A673 (cell line): ENCODE data around the gene CPOX. TPM values are rescaled to one million over a fixed set of nuclear protein-coding genes. Genes with fewer than 3 reads are reported as not detected.

ENCODE experiments used
- BruUV-seq: library from RNA; stranded (reverse); fragments of 400-500 nt; replicated peaks from 2 replicates; lab custom pipeline; 2021; lab: Mats Ljungman, UMichigan
- CTCF ChIA-PET: fragments of 300-600 bp; sonication (Branson Sonifier 250); formaldehyde crosslinking; loops from one replicate; lab custom pipeline; 2022; ENCODE audit warnings: antibody characterized with exemption; lab: Charles Lee
- POLR2A ChIA-PET: fragments of 300-600 bp; sonication (Branson Sonifier 250); formaldehyde crosslinking; loops from one replicate; lab custom pipeline; 2022; ENCODE audit warnings: antibody characterized with exemption; ENCODE audit not compliant: low non-redundant PET; lab: Charles Lee
- DNase-seq: peaks from one replicate; pipeline ENCODE4 v3.0.0-alpha.2; 2015; ENCODE audit warnings: low spot score
- H3K27ac ChIP-seq: fragments of 200-600 bp; sonication (generic); 2 replicates; pipeline ENCODE4 v1.5.1; 2016; ENCODE audit warnings: mixed run types, low read depth, mild to moderate bottlenecking, mixed read lengths, antibody characterized with exemption, low read length; ENCODE audit not compliant: poor library complexity, severe bottlenecking
- H3K27me3 ChIP-seq: fragments of 200-600 bp; sonication (generic); replicated peaks from 2 replicates; pipeline ENCODE4 v1.6.1; 2017; ENCODE audit warnings: mixed run types, low read depth, mild to moderate bottlenecking, mixed read lengths, antibody characterized with exemption, low read length; ENCODE audit not compliant: insufficient read depth, poor library complexity
- H3K36me3 ChIP-seq: fragments of 200-600 bp; sonication (generic); 2 replicates; pipeline ENCODE4 v1.6.1; 2016; ENCODE audit warnings: mixed run types, mild to moderate bottlenecking, mixed read lengths, antibody characterized with exemption, low read length; ENCODE audit not compliant: insufficient read depth, poor library complexity, severe bottlenecking
- H3K4me1 ChIP-seq: fragments of 200-600 bp; sonication (generic); 2 replicates; pipeline ENCODE4 v1.6.1; 2017; ENCODE audit warnings: mixed run types, mild to moderate bottlenecking, mixed read lengths, antibody characterized with exemption, low read length; ENCODE audit not compliant: insufficient read depth, poor library complexity, severe bottlenecking
- H3K4me3 ChIP-seq: fragments of 200-600 bp; sonication (generic); 2 replicates; pipeline ENCODE4 v1.5.1; 2016; ENCODE audit warnings: low read depth, mixed run types, mild to moderate bottlenecking, mixed read lengths, low read length; ENCODE audit not compliant: poor library complexity, severe bottlenecking
- H3K9me3 ChIP-seq: fragments of 200-600 bp; sonication (generic); 2 replicates; pipeline ENCODE4 v1.6.1; 2016; ENCODE audit warnings: mixed run types, low read depth, mild to moderate bottlenecking, mixed read lengths, antibody characterized with exemption, low read length; ENCODE audit not compliant: poor library complexity, severe bottlenecking
- CTCF ChIP-seq: fragments of 300-800, 200-600 bp; sonication (generic); conservative IDR thresholded peaks from 2 replicates; pipeline ENCODE4 v1.5.1; 2017; ENCODE audit warnings: low read depth, mild to moderate bottlenecking, antibody characterized with exemption, low read length, moderate library complexity, mixed read lengths
- EZH2 ChIP-seq: fragments of 200-600 bp; sonication (generic); IDR thresholded peaks from 2 replicates; pipeline ENCODE4 v1.6.1; 2017; ENCODE audit warnings: borderline replicate concordance, low read depth, mild to moderate bottlenecking, mixed read lengths, antibody characterized with exemption, low read length; ENCODE audit not compliant: poor library complexity, severe bottlenecking
- intact Hi-C: fragments of 100-400 bp; cut with micrococcal nuclease; formaldehyde crosslinking; loops from one replicate; pipeline ENCODE4 v1.10.0; 2022; ENCODE audit not compliant: unreplicated experiment
- total RNA-seq: library from RNA; stranded (reverse); gene quantifications from 2 replicates; pipeline ENCODE4 v1.2.3, GENCODE V29; 2021

CPOX gene
- total RNA-seq, 1 experiment from 2014 or later, result 27.7 TPM

DNA sequence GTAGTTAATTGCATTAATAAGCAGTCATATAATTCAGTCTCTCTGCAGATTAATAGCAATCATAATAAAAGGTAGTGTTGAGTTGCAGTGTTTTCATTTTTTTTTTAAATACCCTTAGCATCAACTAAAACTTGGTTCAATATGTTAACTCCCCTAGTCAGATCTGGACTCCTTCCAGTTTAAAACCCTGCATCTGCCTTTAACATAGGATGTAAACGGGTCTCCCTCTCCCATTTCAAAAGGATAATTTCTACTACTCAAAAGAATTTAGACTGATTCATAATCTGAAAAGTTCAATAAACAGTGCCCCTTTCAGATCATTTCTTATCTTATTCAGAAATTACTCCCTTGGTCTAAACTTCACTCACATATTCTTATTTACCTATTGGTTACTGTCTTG lies 11.4 kb downstream of the CPOX start:
- DNase-seq, result no peak
- Histone ChIP-seq H3K4me3 (no peak overlapping the region), H3K27ac (no peak overlapping the region), H3K27me3 (no peaks in the 10 kb centered on the region), H3K9me3 (no peaks in the 10 kb centered on the region), H3K4me1 (peaks cover 3% of the 10 kb centered on the region), H3K36me3 (peaks cover 38% of the 10 kb centered on the region)
- ChIA-PET CTCF (no interaction called here), POLR2A (no interaction called here)
- no peak for TF ChIP-seq EZH2
- no peak for TF ChIP-seq CTCF
- BruUV-seq, result no TSS peak
- intact Hi-C loops, result no loop called here

DNA sequence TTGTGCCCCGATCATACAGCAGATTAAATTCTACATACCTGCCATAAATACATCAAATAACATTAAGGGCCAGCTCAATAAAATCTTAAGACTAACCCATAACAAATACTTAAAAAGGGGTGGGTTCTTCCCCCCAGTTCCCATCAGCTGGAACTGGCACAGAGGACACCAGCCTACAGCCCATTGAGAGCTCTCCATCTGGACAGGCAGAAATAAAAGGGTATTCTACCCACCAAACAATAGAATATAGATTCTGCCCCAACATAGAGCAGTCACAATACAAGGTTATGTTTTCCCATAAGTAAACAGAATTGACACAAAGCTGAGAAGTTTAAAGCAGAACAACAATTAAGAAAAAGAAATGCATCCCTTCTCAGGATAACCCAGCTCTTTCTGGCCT lies 11.9 kb downstream of the CPOX start:
- Histone ChIP-seq H3K9me3 (no peaks in the 10 kb centered on the region), H3K4me3 (no peak overlapping the region), H3K27me3 (no peaks in the 10 kb centered on the region), H3K4me1 (peaks cover 3% of the 10 kb centered on the region), H3K27ac (no peak overlapping the region), H3K36me3 (peaks cover 38% of the 10 kb centered on the region)
- intact Hi-C loops, result no loop called here
- no peak for DNase-seq
- ChIA-PET POLR2A (no interaction called here), CTCF (no interaction called here)
- TF ChIP-seq EZH2 (no peak), CTCF (no peak)
- no TSS peak for BruUV-seq

GRCh38 chr3:98580401-98581386 lies 12.7 kb downstream of the CPOX start:
- H3K36me3 ChIP-seq, result peaks cover 38% of the 10 kb centered on the region
- no peak overlapping the region for H3K27ac ChIP-seq
- H3K4me1 ChIP-seq, result peaks cover 3% of the 10 kb centered on the region
- H3K27me3 ChIP-seq, result no peaks in the 10 kb centered on the region
- BruUV-seq, result no TSS peak
- intact Hi-C loops, result no loop called here
- ChIA-PET CTCF (no interaction called here), POLR2A (no interaction called here)
- H3K4me3 ChIP-seq, result no peak overlapping the region
- no peaks in the 10 kb centered on the region for H3K9me3 ChIP-seq
- DNase-seq, result no peak
- TF ChIP-seq EZH2 (no peak), CTCF (no peak)
